Adrenal gland (tissue), 5 donors: Measurements from ENCODE around the gene FBXO41.

Source experiments
- CTCF ChIP-seq, 6 experiments: fragments of 450-650 bp in 4 of 6; fragments of 200-600 bp in 2 of 6; sonication (generic) in 1 of 6; IDR thresholded peaks; 1 replicate in 5 of 6; 2 replicates in 1 of 6; pipeline versions ENCODE4 v1.5.1 to v1.8.0; 2016 to 2021; ENCODE audit warnings: antibody characterized with exemption in 6 of 6, mild to moderate bottlenecking in 2 of 6, moderate library complexity in 1 of 6
- POLR2A ChIP-seq, 2 donors: fragments of 450-650 bp; IDR thresholded peaks; one replicate each; pipeline ENCODE4 v1.6.1; 2017; ENCODE audit warnings: antibody characterized with exemption in 2 of 2, mild to moderate bottlenecking in 2 of 2, moderate library complexity in 1 of 2
- donor health status: DM: no; HTN: no; CAD: no.

DNA sequence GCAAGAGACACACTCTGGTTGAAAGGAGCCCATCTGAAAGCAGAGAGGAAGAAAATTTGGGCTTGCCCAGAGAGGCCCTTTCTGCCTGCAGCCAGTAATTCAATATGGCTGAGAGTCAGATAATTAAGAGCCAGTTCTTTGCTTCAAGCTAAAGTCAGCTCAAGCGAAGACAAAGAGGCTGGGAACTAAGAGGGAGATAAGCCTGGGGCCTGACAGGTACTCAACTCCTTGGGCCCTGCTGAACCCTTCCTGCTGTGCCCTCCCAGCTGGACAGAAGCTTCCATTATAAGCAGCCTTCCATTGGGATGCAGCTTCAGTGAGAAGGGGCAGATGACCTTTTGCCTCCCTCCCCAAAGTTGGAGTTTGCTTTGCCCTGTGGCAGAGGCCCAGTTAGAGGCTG is 12.0 kb downstream of the FBXO41 start:
- TF ChIP-seq POLR2A (IDR thresholded peaks at IDR 0.05) (no peak), CTCF (IDR thresholded peaks at IDR 0.05) (no peak)
